Measurements from ENCODE around the gene NEDD8. TPM values are rescaled to one million over a fixed set of nuclear protein-coding genes. Genes with fewer than 3 reads are reported as not detected.

Gene NEDD8
- total RNA-seq, 1 donor from 2014 or later, result 169 TPM

GRCh38 chr14:24269910-24270536 lies 37.9 kb upstream of the NEDD8 start:
- H3K9me3 Mint-ChIP-seq (ENCODE audit: unreplicated experiment), result peaks cover 2% of the 10 kb centered on the region
- no peak for DNase-seq
- H3K4me3 Mint-ChIP-seq (ENCODE audit: unreplicated experiment), result peak overlapping the region; percentile 88
- TF ChIP-seq CTCF (IDR thresholded peaks at IDR 0.05; ENCODE audit: partially characterized antibody, unreplicated experiment), result no peak
- peaks cover 13% of the 10 kb centered on the region for H3K27me3 Mint-ChIP-seq (ENCODE audit: unreplicated experiment)
- H3K36me3 Mint-ChIP-seq (ENCODE audit: unreplicated experiment), result peaks cover 4% of the 10 kb centered on the region
- no peak overlapping the region for H3K27ac Mint-ChIP-seq (ENCODE audit: unreplicated experiment)
- H3K4me1 Mint-ChIP-seq (ENCODE audit: low read depth, unreplicated experiment), result peaks cover 4% of the 10 kb centered on the region

DNA sequence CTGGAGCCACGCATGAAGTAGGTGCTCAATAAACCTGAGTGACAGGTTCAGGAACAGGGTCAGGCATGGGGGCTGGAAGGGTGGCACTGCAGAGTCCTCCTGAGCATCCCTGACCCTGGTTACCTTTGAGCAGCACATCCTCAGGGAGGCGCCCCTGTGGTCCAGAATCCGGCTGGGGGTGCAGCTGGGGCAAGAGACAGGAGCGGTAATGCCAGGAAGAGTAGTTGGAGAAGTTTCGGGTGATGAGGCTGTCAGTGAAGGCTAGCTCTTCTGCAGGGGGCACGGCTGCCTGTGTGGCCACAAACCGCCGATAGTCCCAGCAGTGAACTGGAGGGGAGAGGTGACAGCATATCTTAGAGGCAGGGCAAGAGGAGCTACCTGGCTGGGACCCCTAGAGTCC lies 37.2 kb upstream of the NEDD8 start:
- peaks cover 4% of the 10 kb centered on the region for H3K36me3 Mint-ChIP-seq (ENCODE audit: unreplicated experiment)
- DNase-seq, result no peak
- H3K4me1 Mint-ChIP-seq (ENCODE audit: low read depth, unreplicated experiment), result peaks cover 4% of the 10 kb centered on the region
- H3K4me3 Mint-ChIP-seq (ENCODE audit: unreplicated experiment), result no peak overlapping the region
- peaks cover 13% of the 10 kb centered on the region for H3K27me3 Mint-ChIP-seq (ENCODE audit: unreplicated experiment)
- H3K27ac Mint-ChIP-seq (ENCODE audit: unreplicated experiment), result no peak overlapping the region
- peaks cover 2% of the 10 kb centered on the region for H3K9me3 Mint-ChIP-seq (ENCODE audit: unreplicated experiment)
- TF ChIP-seq CTCF (IDR thresholded peaks at IDR 0.05; ENCODE audit: partially characterized antibody, unreplicated experiment), result no peak

GRCh38 chr14:24268225-24268624 lies 36.1 kb upstream of the NEDD8 start:
- TF ChIP-seq CTCF (IDR thresholded peaks at IDR 0.05; ENCODE audit: partially characterized antibody, unreplicated experiment), result no peak
- DNase-seq, result no peak
- Mint-ChIP-seq H3K36me3 (ENCODE audit: unreplicated experiment) (peaks cover 4% of the 10 kb centered on the region), H3K4me1 (ENCODE audit: low read depth, unreplicated experiment) (peaks cover 4% of the 10 kb centered on the region), H3K9me3 (ENCODE audit: unreplicated experiment) (peaks cover 2% of the 10 kb centered on the region), H3K27ac (ENCODE audit: unreplicated experiment) (no peak overlapping the region), H3K4me3 (ENCODE audit: unreplicated experiment) (no peak overlapping the region), H3K27me3 (ENCODE audit: unreplicated experiment) (peaks cover 13% of the 10 kb centered on the region)

DNA sequence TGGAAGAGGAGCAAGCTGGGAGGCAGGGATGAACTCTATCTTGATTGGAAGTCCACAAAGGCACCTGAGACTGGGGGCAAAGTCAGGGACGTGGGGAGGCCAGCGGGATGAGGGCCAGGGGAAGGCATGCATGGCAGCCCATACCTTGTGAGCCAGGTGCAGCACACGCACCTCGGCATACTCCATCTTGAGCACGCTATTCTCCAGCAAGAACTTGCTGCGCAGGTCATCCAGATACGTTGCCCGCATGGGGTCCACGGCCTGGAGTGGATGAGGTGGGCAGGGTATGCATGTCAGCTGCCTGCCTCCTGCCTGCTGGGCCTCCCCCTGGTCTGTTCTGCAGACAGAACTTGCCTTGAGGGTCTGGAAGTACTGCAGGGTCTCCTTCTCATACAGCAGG lies 35.3 kb upstream of the NEDD8 start:
- H3K27ac Mint-ChIP-seq (ENCODE audit: unreplicated experiment), result no peak overlapping the region
- H3K4me3 Mint-ChIP-seq (ENCODE audit: unreplicated experiment), result no peak overlapping the region
- no peaks in the 10 kb centered on the region for H3K9me3 Mint-ChIP-seq (ENCODE audit: unreplicated experiment)
- H3K36me3 Mint-ChIP-seq (ENCODE audit: unreplicated experiment), result peaks cover 4% of the 10 kb centered on the region
- peaks cover 4% of the 10 kb centered on the region for H3K4me1 Mint-ChIP-seq (ENCODE audit: low read depth, unreplicated experiment)
- TF ChIP-seq CTCF (IDR thresholded peaks at IDR 0.05; ENCODE audit: partially characterized antibody, unreplicated experiment), result no peak
- peaks cover 13% of the 10 kb centered on the region for H3K27me3 Mint-ChIP-seq (ENCODE audit: unreplicated experiment)
- DNase-seq, result no peak

DNA sequence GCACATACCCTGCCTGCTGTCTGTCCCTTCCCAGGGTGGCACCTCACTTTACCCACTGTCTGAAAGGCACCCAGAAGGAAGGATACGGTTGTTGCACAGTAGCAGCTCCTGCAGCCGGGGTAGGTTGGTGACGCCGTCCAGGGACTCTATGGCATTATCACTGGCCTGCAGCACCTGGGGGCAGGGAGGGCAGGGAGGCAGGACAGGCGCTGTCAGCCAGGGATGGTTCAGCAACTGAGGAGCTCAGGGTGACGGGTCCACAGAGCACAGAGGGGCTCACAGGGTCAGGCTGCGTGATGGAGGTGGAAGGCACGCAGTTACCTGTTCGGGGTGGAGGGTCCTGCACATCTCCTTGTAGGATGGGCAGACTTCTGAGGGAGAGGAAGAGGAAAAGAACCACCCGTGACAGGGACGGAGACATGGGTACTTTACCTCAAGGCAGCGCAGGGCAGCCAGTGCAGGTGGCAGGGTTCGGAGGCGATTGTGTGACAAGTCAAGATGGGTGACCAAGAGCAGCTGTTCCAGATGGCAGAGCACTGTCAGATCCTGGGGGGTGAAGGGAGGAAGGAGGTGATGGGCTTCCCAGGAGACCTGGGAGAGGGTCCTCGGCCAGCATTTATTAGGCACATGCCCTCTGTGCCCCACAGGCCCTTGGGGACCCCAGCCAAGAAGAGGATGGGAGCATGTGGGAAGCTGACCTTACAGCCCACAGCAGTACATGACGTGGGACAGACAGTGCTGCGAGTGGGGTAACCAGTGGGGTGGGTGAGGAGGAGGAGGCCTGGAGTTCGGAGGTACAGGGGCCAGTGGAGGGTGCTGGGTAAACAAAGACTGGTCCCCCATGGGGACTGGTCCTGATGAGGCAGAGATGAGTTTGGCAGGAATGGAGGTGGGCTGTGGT lies 34.4 kb upstream of the NEDD8 start:
- TF ChIP-seq CTCF (IDR thresholded peaks at IDR 0.05; ENCODE audit: partially characterized antibody, unreplicated experiment), result no peak
- no peak for DNase-seq

More for the DNA sequence above, 34.4 kb upstream of the NEDD8 start:
- no peak overlapping the region for H3K27ac Mint-ChIP-seq (ENCODE audit: unreplicated experiment)
- peaks cover 1% of the 10 kb centered on the region for H3K9me3 Mint-ChIP-seq (ENCODE audit: unreplicated experiment)
- no peaks in the 10 kb centered on the region for H3K4me1 Mint-ChIP-seq (ENCODE audit: low read depth, unreplicated experiment)
- no peaks in the 10 kb centered on the region for H3K36me3 Mint-ChIP-seq (ENCODE audit: unreplicated experiment)
- peaks cover 9% of the 10 kb centered on the region for H3K27me3 Mint-ChIP-seq (ENCODE audit: unreplicated experiment)
- H3K4me3 Mint-ChIP-seq (ENCODE audit: unreplicated experiment), result no peak overlapping the region
